ENCODE results near the gene RPL6. TPM values are rescaled to one million over a fixed set of nuclear protein-coding genes. Genes with fewer than 3 reads are reported as not detected.

Gene RPL6
- total and polyA plus RNA-seq, 4 donors: 182 to 610 (median 522) TPM

- 86% methylated on average over 11 of the region's 11 CpGs for WGBS
Measured at GRCh38 chr12:112406519-112407488, 2.6 kb downstream of the RPL6 start.

GRCh38 chr12:112401903-112402498 is 7.4 kb downstream of the RPL6 start:
- no peaks in the 10 kb centered on the region for H3K9me3 ChIP-seq (ENCODE audit: control insufficient read depth in 4 of 4, low read length in 3 of 4)
- H3K9ac ChIP-seq (ENCODE audit: low read depth in 1 of 2, low read length in 2 of 2): no peak overlapping the region
- no peaks in the 10 kb centered on the region for H3K27me3 ChIP-seq (ENCODE audit: control insufficient read depth in 4 of 4, insufficient read depth in 4 of 4, low read length in 3 of 4)
- H3K4me3 ChIP-seq (ENCODE audit: low read depth in 1 of 3, low read length in 3 of 3): no peak overlapping the region
- H3K27ac ChIP-seq (ENCODE audit: low read depth in 1 of 2, low read length in 2 of 2): no peak overlapping the region
- H3K4me1 ChIP-seq (ENCODE audit: control insufficient read depth in 4 of 4, insufficient read depth in 4 of 4, low read length in 3 of 4): no peaks in the 10 kb centered on the region
- TF ChIP-seq FOXA2 (IDR thresholded peaks at IDR 0.05) (no peak), REST (IDR thresholded peaks at IDR 0.05) (no peak), SP1 (IDR thresholded peaks at IDR 0.05) (no peak), GABPA (IDR thresholded peaks at IDR 0.05 in 1 of 2, conservative IDR thresholded peaks at IDR 0.05 in 1 of 2) (no peak), EGR1 (IDR thresholded peaks at IDR 0.05; ENCODE audit: low read depth in 2 of 2) (no peak)
- TF ChIP-seq, protein P1, sequence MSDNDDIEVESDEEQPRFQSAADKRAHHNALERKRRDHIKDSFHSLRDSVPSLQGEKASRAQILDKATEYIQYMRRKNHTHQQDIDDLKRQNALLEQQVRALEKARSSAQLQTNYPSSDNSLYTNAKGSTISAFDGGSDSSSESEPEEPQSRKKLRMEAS (IDR thresholded peaks at IDR 0.05): no peak
- H3K36me3 ChIP-seq (ENCODE audit: control insufficient read depth in 4 of 4, insufficient read depth in 3 of 4, low read depth in 1 of 4, low read length in 3 of 4): peaks cover 8 to 29% (median 27%) of the 10 kb centered on the region in 4 donors
- WGBS: 62% methylated on average over 5 of the region's 5 CpGs
- no peak for DNase-seq (ENCODE audit: low spot score)

More at GRCh38 chr12:112406519-112407488, 2.6 kb downstream of the RPL6 start:
- TF ChIP-seq GABPA (IDR thresholded peaks at IDR 0.05 in 1 of 2, conservative IDR thresholded peaks at IDR 0.05 in 1 of 2): no peak
- no peaks in the 10 kb centered on the region for H3K9me3 ChIP-seq (ENCODE audit: control insufficient read depth in 4 of 4, low read length in 3 of 4)
- peaks cover 2 to 16% (median 10%) of the 10 kb centered on the region in 4 donors for H3K4me1 ChIP-seq (ENCODE audit: control insufficient read depth in 4 of 4, insufficient read depth in 4 of 4, low read length in 3 of 4)
- H3K4me3 ChIP-seq (ENCODE audit: low read depth in 1 of 3, low read length in 3 of 3): no peak overlapping the region
- H3K27ac ChIP-seq (ENCODE audit: low read depth in 1 of 2, low read length in 2 of 2): no peak overlapping the region
- DNase-seq (ENCODE audit: low spot score): no peak
- peaks cover 10 to 42% (median 39%) of the 10 kb centered on the region in 4 donors for H3K36me3 ChIP-seq (ENCODE audit: control insufficient read depth in 4 of 4, insufficient read depth in 3 of 4, low read depth in 1 of 4, low read length in 3 of 4)
- H3K9ac ChIP-seq (ENCODE audit: low read depth in 1 of 2, low read length in 2 of 2): no peak overlapping the region
- no peaks in the 10 kb centered on the region for H3K27me3 ChIP-seq (ENCODE audit: control insufficient read depth in 4 of 4, insufficient read depth in 4 of 4, low read length in 3 of 4)

DNA sequence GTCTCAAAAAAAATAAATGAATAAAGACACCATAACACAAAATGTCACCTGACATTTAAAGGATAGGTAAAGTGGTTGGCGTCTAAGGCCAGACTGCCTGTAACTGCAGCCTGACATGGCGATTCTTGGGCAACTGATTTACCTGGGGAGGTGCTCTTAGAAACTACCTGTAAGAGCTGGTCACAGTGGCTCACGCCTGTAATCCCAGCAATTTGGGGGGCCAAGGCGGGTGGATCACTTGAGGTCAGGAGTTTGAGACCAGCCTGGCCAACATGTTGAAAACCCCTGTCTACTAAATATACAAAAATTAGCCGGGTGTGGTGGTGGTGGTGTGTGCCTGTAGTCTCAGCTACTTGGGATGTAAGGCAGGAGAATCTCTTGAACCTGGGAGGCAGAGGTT is 8.4 kb downstream of the RPL6 start:
- Histone ChIP-seq H3K4me3 (ENCODE audit: low read depth in 1 of 3, low read length in 3 of 3) (no peak overlapping the region), H3K9ac (ENCODE audit: low read depth in 1 of 2, low read length in 2 of 2) (no peak overlapping the region), H3K4me1 (ENCODE audit: control insufficient read depth in 4 of 4, insufficient read depth in 4 of 4, low read length in 3 of 4) (no peaks in the 10 kb centered on the region), H3K27me3 (ENCODE audit: control insufficient read depth in 4 of 4, insufficient read depth in 4 of 4, low read length in 3 of 4) (no peaks in the 10 kb centered on the region), H3K27ac (ENCODE audit: low read depth in 1 of 2, low read length in 2 of 2) (no peak overlapping the region), H3K9me3 (ENCODE audit: control insufficient read depth in 4 of 4, low read length in 3 of 4) (no peaks in the 10 kb centered on the region), H3K36me3 (ENCODE audit: control insufficient read depth in 4 of 4, insufficient read depth in 3 of 4, low read depth in 1 of 4, low read length in 3 of 4) (peaks cover 7 to 20% (median 17%) of the 10 kb centered on the region in 4 donors)
- TF ChIP-seq HNF4G (IDR thresholded peaks at IDR 0.05) (no peak), JUND (IDR thresholded peaks at IDR 0.05) (no peak)
- TF ChIP-seq, protein P2, sequence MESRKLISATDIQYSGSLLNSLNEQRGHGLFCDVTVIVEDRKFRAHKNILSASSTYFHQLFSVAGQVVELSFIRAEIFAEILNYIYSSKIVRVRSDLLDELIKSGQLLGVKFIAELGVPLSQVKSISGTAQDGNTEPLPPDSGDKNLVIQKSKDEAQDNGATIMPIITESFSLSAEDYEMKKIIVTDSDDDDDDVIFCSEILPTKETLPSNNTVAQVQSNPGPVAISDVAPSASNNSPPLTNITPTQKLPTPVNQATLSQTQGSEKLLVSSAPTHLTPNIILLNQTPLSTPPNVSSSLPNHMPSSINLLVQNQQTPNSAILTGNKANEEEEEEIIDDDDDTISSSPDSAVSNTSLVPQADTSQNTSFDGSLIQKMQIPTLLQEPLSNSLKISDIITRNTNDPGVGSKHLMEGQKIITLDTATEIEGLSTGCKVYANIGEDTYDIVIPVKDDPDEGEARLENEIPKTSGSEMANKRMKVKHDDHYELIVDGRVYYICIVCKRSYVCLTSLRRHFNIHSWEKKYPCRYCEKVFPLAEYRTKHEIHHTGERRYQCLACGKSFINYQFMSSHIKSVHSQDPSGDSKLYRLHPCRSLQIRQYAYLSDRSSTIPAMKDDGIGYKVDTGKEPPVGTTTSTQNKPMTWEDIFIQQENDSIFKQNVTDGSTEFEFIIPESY (IDR thresholded peaks at IDR 0.05): no peak
- TF ChIP-seq, protein P3, sequence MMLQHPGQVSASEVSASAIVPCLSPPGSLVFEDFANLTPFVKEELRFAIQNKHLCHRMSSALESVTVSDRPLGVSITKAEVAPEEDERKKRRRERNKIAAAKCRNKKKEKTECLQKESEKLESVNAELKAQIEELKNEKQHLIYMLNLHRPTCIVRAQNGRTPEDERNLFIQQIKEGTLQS (IDR thresholded peaks at IDR 0.05): no peak
- DNase-seq (ENCODE audit: low spot score): no peak
- 96% methylated on average over 5 of the region's 5 CpGs for WGBS
